H9 (cell line): Measurements from ENCODE around the gene RAB9A. TPM values are rescaled to one million over a fixed set of nuclear protein-coding genes. Genes with fewer than 3 reads are reported as not detected.

Experiments used
- DNase-seq: peaks from one replicate; pipeline ENCODE4 v3.0.0-alpha.2; 2017
- H2AFZ ChIP-seq: one replicate; pipeline ENCODE4 v1.6.1; 2013; ENCODE audit warnings: mild to moderate bottlenecking, low read length, control low read depth, moderate library complexity
- H2AK5ac ChIP-seq: 2 replicates; pipeline ENCODE4 v1.6.1; 2013; ENCODE audit warnings: low read length, control low read depth, mixed read lengths; ENCODE audit not compliant: insufficient read length
- H2BK120ac ChIP-seq: one replicate; pipeline ENCODE4 v1.6.1; 2013; ENCODE audit warnings: low read depth, mild to moderate bottlenecking, low read length, control low read depth, inconsistent platforms; ENCODE audit not compliant: poor library complexity, severe bottlenecking
- H2BK12ac ChIP-seq: 2 replicates; pipeline ENCODE4 v1.6.1; 2013; ENCODE audit warnings: low read length, control low read depth, mixed read lengths, low read depth; ENCODE audit not compliant: insufficient read length
- H2BK15ac ChIP-seq: 2 replicates; pipeline ENCODE4 v1.6.1; 2013; ENCODE audit warnings: low read depth, low read length, control low read depth
- H2BK20ac ChIP-seq: one replicate; pipeline ENCODE4 v1.6.1; 2013; ENCODE audit warnings: low read depth, mild to moderate bottlenecking, low read length, control low read depth, inconsistent platforms; ENCODE audit not compliant: poor library complexity, severe bottlenecking
- H2BK5ac ChIP-seq: 2 replicates; pipeline ENCODE4 v1.6.1; 2013; ENCODE audit warnings: low read length, control low read depth, mixed read lengths; ENCODE audit not compliant: insufficient read length
- H3K14ac ChIP-seq: 2 replicates; pipeline ENCODE4 v1.6.1; 2013; ENCODE audit warnings: low read length, control low read depth; ENCODE audit not compliant: insufficient read depth
- H3K18ac ChIP-seq: 2 replicates; pipeline ENCODE4 v1.6.1; 2013; ENCODE audit warnings: low read depth, mild to moderate bottlenecking, mixed read lengths, low read length, control low read depth; ENCODE audit not compliant: insufficient read length
- H3K23ac ChIP-seq: 2 replicates; pipeline ENCODE4 v1.6.1; 2013; ENCODE audit warnings: low read length, control low read depth, mixed read lengths, low read depth; ENCODE audit not compliant: insufficient read length
- H3K23me2 ChIP-seq: 2 replicates; pipeline ENCODE4 v1.6.1; 2013; ENCODE audit warnings: low read depth, mild to moderate bottlenecking, mixed read lengths, low read length, control low read depth; ENCODE audit not compliant: insufficient read length, poor library complexity, severe bottlenecking
- H3K27ac ChIP-seq: 2 replicates; pipeline ENCODE4 v1.5.1; 2013; ENCODE audit warnings: low read length, control low read depth, mixed read lengths, low read depth; ENCODE audit not compliant: insufficient read length
- H3K27me3 ChIP-seq: 2 replicates; pipeline ENCODE4 v1.6.1; 2013; ENCODE audit warnings: low read length, control low read depth, inconsistent platforms; ENCODE audit not compliant: insufficient read depth
- H3K4ac ChIP-seq: 2 replicates; pipeline ENCODE4 v1.6.1; 2013; ENCODE audit warnings: low read depth, mild to moderate bottlenecking, control low read depth, inconsistent platforms, low read length, moderate library complexity
- H3K4me1 ChIP-seq: 2 replicates; pipeline ENCODE4 v1.6.1; 2013; ENCODE audit warnings: low read length, control low read depth, inconsistent platforms; ENCODE audit not compliant: insufficient read depth
- H3K4me2 ChIP-seq: 2 replicates; pipeline ENCODE4 v1.6.1; 2013; ENCODE audit warnings: low read length, control low read depth, mixed read lengths; ENCODE audit not compliant: insufficient read length, insufficient read depth
- H3K56ac ChIP-seq: 2 replicates; pipeline ENCODE4 v1.6.1; 2013; ENCODE audit warnings: low read depth, mild to moderate bottlenecking, mixed read lengths, low read length, control low read depth; ENCODE audit not compliant: insufficient read length
- H3K79me1 ChIP-seq: 2 replicates; pipeline ENCODE4 v1.6.1; 2013; ENCODE audit warnings: low read depth, mild to moderate bottlenecking, moderate library complexity, low read length, control low read depth, inconsistent platforms; ENCODE audit not compliant: insufficient read depth, poor library complexity, severe bottlenecking
- H3K79me2 ChIP-seq: 2 replicates; pipeline ENCODE4 v1.6.1; 2013; ENCODE audit warnings: low read length, control low read depth, inconsistent platforms; ENCODE audit not compliant: insufficient read depth
- H3K9ac ChIP-seq: 2 replicates; pipeline ENCODE4 v1.6.1; 2013; ENCODE audit warnings: low read length, control low read depth, mixed read lengths; ENCODE audit not compliant: insufficient read length; ENCODE audit errors: extremely low read depth
- H3K9me3 ChIP-seq: one replicate; pipeline ENCODE4 v1.6.1; 2013; ENCODE audit warnings: low read depth, low read length, inconsistent platforms; ENCODE audit not compliant: control insufficient read depth
- H3T11ph ChIP-seq: one replicate; pipeline ENCODE4 v1.6.1; 2013; ENCODE audit warnings: mild to moderate bottlenecking, low read length, control low read depth, inconsistent platforms
- H4K20me1 ChIP-seq: one replicate; pipeline ENCODE4 v1.6.1; 2013; ENCODE audit not compliant: control insufficient read depth, insufficient read length, insufficient read depth
- H4K5ac ChIP-seq: 2 replicates; pipeline ENCODE4 v1.6.1; 2013; ENCODE audit warnings: low read depth, mild to moderate bottlenecking, mixed read lengths, low read length, control low read depth; ENCODE audit not compliant: insufficient read length
- H4K8ac ChIP-seq: replicated peaks from 2 replicates; pipeline ENCODE4 v1.6.1; 2013; ENCODE audit warnings: low read length, control low read depth, mixed read lengths, low read depth; ENCODE audit not compliant: insufficient read length
- H4K91ac ChIP-seq: 2 replicates; pipeline ENCODE4 v1.6.1; 2013; ENCODE audit warnings: low read depth, mild to moderate bottlenecking, moderate library complexity, mixed read lengths, low read length, control low read depth; ENCODE audit not compliant: insufficient read length
- H3K27ac Mint-ChIP-seq, 3 experiments: 2 replicates in 2 of 3; 3 replicates in 1 of 3; pipeline ENCODE4 v1.8.0; 2020 to 2021; ENCODE audit warnings: mixed read lengths in 3 of 3, mild to moderate bottlenecking in 1 of 3, moderate library complexity in 1 of 3
- H3K27me3 Mint-ChIP-seq: 2 replicates; pipeline ENCODE4 v1.8.0; 2021; ENCODE audit warnings: low read depth, mild to moderate bottlenecking, moderate library complexity, mixed read lengths
- H3K36me3 Mint-ChIP-seq, 3 experiments: 2 replicates in 2 of 3; 3 replicates in 1 of 3; pipeline ENCODE4 v1.8.0; 2020 to 2021; ENCODE audit warnings: low read depth in 3 of 3, mixed read lengths in 3 of 3; ENCODE audit not compliant: insufficient read depth in 1 of 3
- H3K4me1 Mint-ChIP-seq, 2 experiments: 2 replicates each; pipeline ENCODE4 v1.8.0; 2020; ENCODE audit warnings: mixed read lengths in 2 of 2
- H3K4me3 Mint-ChIP-seq, 2 experiments: 2 replicates in 1 of 2; 3 replicates in 1 of 2; pipeline ENCODE4 v1.8.0; 2020 to 2021; ENCODE audit warnings: mild to moderate bottlenecking in 2 of 2, mixed read lengths in 2 of 2, moderate library complexity in 1 of 2
- H3K9me3 Mint-ChIP-seq, 2 experiments: 2 replicates in 1 of 2; 3 replicates in 1 of 2; pipeline ENCODE4 v1.8.0; 2020; ENCODE audit warnings: mild to moderate bottlenecking in 2 of 2, mixed read lengths in 2 of 2, moderate library complexity in 1 of 2
- CTCF ChIP-seq: fragments of 200-600 bp; sonication (generic); conservative IDR thresholded peaks from 3 replicates; pipeline ENCODE4 v1.8.0; 2021; ENCODE audit warnings: antibody characterized with exemption, mild to moderate bottlenecking
- WGBS: extraction: QIAGEN DNeasy Blood & Tissue Kit; methylation state at CpG from one replicate; pipeline ENCODE4 v1.1.7; 2013; ENCODE audit warnings: missing lambda C conversion rate, low lambda C conversion rate, mixed read lengths; ENCODE audit not compliant: insufficient read length; ENCODE audit errors: extremely low coverage; 5-methylcytosine and 5-hydroxymethylcytosine counted together
- total RNA-seq: library from RNA; stranded (reverse); gene quantifications from 2 replicates; pipeline ENCODE4 v1.2.1, GENCODE V29; 2021

RAB9A gene
- total RNA-seq, 1 experiment from 2014 or later, result 21.3 TPM

GRCh38 chrX:13697455-13697854, 8.5 kb downstream of the RAB9A start:
- Histone ChIP-seq H2BK12ac (no peak overlapping the region), H2BK120ac (no peak overlapping the region), H4K8ac (no peak overlapping the region), H3K14ac (no peak overlapping the region), H2AFZ (no peak overlapping the region), H3K9me3 (no peaks in the 10 kb centered on the region), H3K18ac (no peak overlapping the region), H4K5ac (no peak overlapping the region), H3K4me1 (peaks cover 12% of the 10 kb centered on the region; the same call in 1 of the 2 replicates), H2BK5ac (no peak overlapping the region), H3K23me2 (no peaks in the 10 kb centered on the region), H3T11ph (no peak overlapping the region), H3K79me1 (peaks cover 4% of the 10 kb centered on the region), H2BK20ac (no peak overlapping the region), H3K4ac (no peak overlapping the region), H4K91ac (no peak overlapping the region), H3K23ac (no peak overlapping the region), H2BK15ac (no peak overlapping the region), H3K79me2 (peaks cover 31% of the 10 kb centered on the region; the same call in 1 of the 2 replicates), H3K4me2 (no peak overlapping the region), H3K27me3 (no peaks in the 10 kb centered on the region), H3K56ac (no peak overlapping the region), H3K9ac (no peak overlapping the region), H4K20me1 (no peaks in the 10 kb centered on the region), H3K27ac (no peak overlapping the region), H2AK5ac (no peak overlapping the region)
- no peak for DNase-seq
- H3K4me3 Mint-ChIP-seq, result no peak overlapping the region
- peaks cover 0 to 8% (median 2%) of the 10 kb centered on the region in 3 experiments; a peak in 4 of 7 replicates for H3K36me3 Mint-ChIP-seq
- H3K27me3 Mint-ChIP-seq, result no peaks in the 10 kb centered on the region; the same call in none of the 2 replicates
- H3K27ac Mint-ChIP-seq, result no peak overlapping the region; a peak in 1 of 7 replicates
- TF ChIP-seq CTCF, result no peak
- H3K4me1 Mint-ChIP-seq, result peaks cover 28 to 34% of the 10 kb centered on the region in 2 experiments
- no CpG with 5 or more reads among the region's 2 CpGs for WGBS
- peaks cover 25 to 30% of the 10 kb centered on the region in 2 experiments for H3K9me3 Mint-ChIP-seq
